ENCODE data around the gene MLF1. TPM values are rescaled to one million over a fixed set of nuclear protein-coding genes. Genes with fewer than 3 reads are reported as not detected.
"Not testable (repeated sequence)": the region's sequence is repeated elsewhere in the genome, so short reads cannot be mapped to it uniquely, and the experiment has no call there.

Gene MLF1
- total RNA-seq (2014; rRNA removed; shearing (Covaris generic)) = 6.6 and 8.5 TPM in 2 replicates
- polyA plus RNA-seq (2014; cell fraction: nucleus; rRNA removed) = 6.7 and 11.6 TPM in 2 replicates

- peak; percentile 91 for DNase-seq (ENCODE audit: extremely low read depth, low read depth)
Observed at GRCh38 chr3:158570999-158571702, at the start of gene MLF1. Gene MLF1, plus strand, starts transcription at chr3:158571194. Its CDS starts 107 bp downstream, at chr3:158571301.

GRCh38 chr3:158522221-158523136 is 48.5 kb upstream of the MLF1 start:
- no peak for DNase-seq (ENCODE audit: extremely low read depth, low read depth)

- DNase-seq (ENCODE audit: extremely low read depth, low read depth) = no peak
Observed at GRCh38 chr3:158528076-158528674, 42.8 kb upstream of the MLF1 start.

GRCh38 chr3:158531334-158531733 is 39.7 kb upstream of the MLF1 start:
- no peak for DNase-seq (ENCODE audit: extremely low read depth, low read depth)

GRCh38 chr3:158532099-158532734 is 38.8 kb upstream of the MLF1 start:
- DNase-seq (ENCODE audit: extremely low read depth, low read depth) = peak; percentile 38

GRCh38 chr3:158535918-158536317 is 35.1 kb upstream of the MLF1 start:
- no peak for DNase-seq (ENCODE audit: extremely low read depth, low read depth)

- DNase-seq (ENCODE audit: extremely low read depth, low read depth) = peak; percentile 30
Observed at GRCh38 chr3:158539414-158540014, 31.5 kb upstream of the MLF1 start.

GRCh38 chr3:158540066-158540465 is 30.9 kb upstream of the MLF1 start:
- DNase-seq (ENCODE audit: extremely low read depth, low read depth) = no peak

- no peak for DNase-seq (ENCODE audit: extremely low read depth, low read depth)
Observed at GRCh38 chr3:158548691-158549090, 22.3 kb upstream of the MLF1 start.

- not testable (repeated sequence) for DNase-seq (ENCODE audit: extremely low read depth, low read depth)
Observed at GRCh38 chr3:158549938-158550337, 21.1 kb upstream of the MLF1 start.

GRCh38 chr3:158552124-158552523 is 18.9 kb upstream of the MLF1 start:
- no peak for DNase-seq (ENCODE audit: extremely low read depth, low read depth)

GRCh38 chr3:158559504-158559903 is 11.5 kb upstream of the MLF1 start:
- no peak for DNase-seq (ENCODE audit: extremely low read depth, low read depth)

GRCh38 chr3:158560979-158561378 is 10.0 kb upstream of the MLF1 start:
- no peak for DNase-seq (ENCODE audit: extremely low read depth, low read depth)

GRCh38 chr3:158562674-158563073 is 8.3 kb upstream of the MLF1 start:
- DNase-seq (ENCODE audit: extremely low read depth, low read depth) = no peak

- no peak for DNase-seq (ENCODE audit: extremely low read depth, low read depth)
Observed at GRCh38 chr3:158563076-158563475, 7.9 kb upstream of the MLF1 start.

GRCh38 chr3:158565076-158565475 is 5.9 kb upstream of the MLF1 start:
- DNase-seq (ENCODE audit: extremely low read depth, low read depth) = no peak

GRCh38 chr3:158568784-158569183 is 2.2 kb upstream of the MLF1 start:
- DNase-seq (ENCODE audit: extremely low read depth, low read depth) = no peak

- DNase-seq (ENCODE audit: extremely low read depth, low read depth) = no peak
Observed at GRCh38 chr3:158569794-158570193, 1.2 kb upstream of the MLF1 start.

- DNase-seq (ENCODE audit: extremely low read depth, low read depth) = no peak
Observed at GRCh38 chr3:158571969-158572765, 1.2 kb downstream of the MLF1 start.

GRCh38 chr3:158572766-158573060 is 1.7 kb downstream of the MLF1 start:
- DNase-seq (ENCODE audit: extremely low read depth, low read depth) = no peak
